Activated CD8-positive, alpha-beta memory T cell treated with anti-CD3 and anti-CD28 coated beads, Interleukin-2, amount 10 ng/mL, durations not matched to agents 7 days and 5 days (primary cell): ENCODE measurements around the gene HSPB2. TPM values are rescaled to one million over a fixed set of nuclear protein-coding genes. Genes with fewer than 3 reads are reported as not detected.
A peak's percentile ranks its signal among the peaks of the same experiment; 100 is the strongest.
"Not testable (repeated sequence)": the region's sequence is repeated elsewhere in the genome, so short reads cannot be mapped to it uniquely, and the experiment has no call there.

Source experiments
- ATAC-seq: fragments of 150-1000 bp; cut with Tn5 transposase; one replicate; pipeline ENCODE4 v1.10.0; 2021; ENCODE audit warnings: moderate library complexity
- CTCF ChIA-PET: fragments of 350-600 bp; sonication (Branson Sonifier 250); formaldehyde crosslinking; loops from one replicate; lab custom pipeline; 2021; ENCODE audit warnings: antibody characterized with exemption; lab: Charles Lee
- DNase-seq: peaks from one replicate; pipeline ENCODE4 v3.0.0-alpha.2; 2020
- H3K27ac Mint-ChIP-seq: one replicate; pipeline ENCODE4 v1.8.0; 2021; ENCODE audit warnings: mild to moderate bottlenecking, mixed read lengths
- H3K27me3 Mint-ChIP-seq: one replicate; pipeline ENCODE4 v1.8.0; 2021; ENCODE audit warnings: mixed read lengths
- H3K36me3 Mint-ChIP-seq: one replicate; pipeline ENCODE4 v1.8.0; 2021; ENCODE audit warnings: mild to moderate bottlenecking, mixed read lengths
- H3K4me1 Mint-ChIP-seq: one replicate; pipeline ENCODE4 v1.8.0; 2021; ENCODE audit warnings: mixed read lengths
- H3K4me3 Mint-ChIP-seq: one replicate; pipeline ENCODE4 v1.8.0; 2021; ENCODE audit warnings: mild to moderate bottlenecking, moderate library complexity, mixed read lengths
- H3K9me3 Mint-ChIP-seq: one replicate; pipeline ENCODE4 v1.8.0; 2022; ENCODE audit warnings: low read depth, mixed read lengths
- total RNA-seq, 2 experiments: library from RNA; stranded (reverse); gene quantifications; one replicate each; pipeline ENCODE4 v1.2.3, GENCODE V29; 2021

HSPB2 gene
- total RNA-seq, 2 experiments from 2014 or later: not detected

GRCh38 chr11:111918390-111919256 lies 6.1 kb downstream of the HSPB2 start, which contains the start of gene C11orf52:
C11orf52 (plus strand) TSS chr11:111918913; CDS start chr11:111918973, 60 bp downstream.
- CTCF ChIA-PET: interaction anchor here (1.5 kb wide), 1 partner anchor 8 kb away, joined by 7 read pairs; no protein-coding TSS in a partner anchor
- Mint-ChIP-seq H3K27me3 (peaks cover 44% of the 10 kb centered on the region), H3K4me3 (no peak within 1 kb of the TSS), H3K36me3 (no peaks in the 10 kb centered on the region), H3K4me1 (no peaks in the 10 kb centered on the region), H3K27ac (no peak within 1 kb of the TSS), H3K9me3 (no peaks in the 10 kb centered on the region)
- ATAC-seq: no peak
- no peak for DNase-seq

- Mint-ChIP-seq H3K27ac (no peak overlapping the region), H3K4me1 (peaks cover 6% of the 10 kb centered on the region), H3K36me3 (no peaks in the 10 kb centered on the region), H3K9me3 (no peaks in the 10 kb centered on the region), H3K27me3 (peaks cover 26% of the 10 kb centered on the region), H3K4me3 (no peak overlapping the region)
- no peak for DNase-seq
- no peak for ATAC-seq
- CTCF ChIA-PET: no interaction called here
These were observed 8.4 kb downstream of the HSPB2 start for GRCh38 chr11:111920908-111921307.

GRCh38 chr11:111921541-111922230 lies 9.2 kb downstream of the HSPB2 start:
- ATAC-seq: no peak
- H3K4me1 Mint-ChIP-seq: peaks cover 13% of the 10 kb centered on the region
- no peaks in the 10 kb centered on the region for H3K9me3 Mint-ChIP-seq
- no peaks in the 10 kb centered on the region for H3K36me3 Mint-ChIP-seq
- DNase-seq: no peak
- CTCF ChIA-PET: no interaction called here
- H3K4me3 Mint-ChIP-seq: no peak overlapping the region
- no peak overlapping the region for H3K27ac Mint-ChIP-seq
- peaks cover 18% of the 10 kb centered on the region for H3K27me3 Mint-ChIP-seq

DNA sequence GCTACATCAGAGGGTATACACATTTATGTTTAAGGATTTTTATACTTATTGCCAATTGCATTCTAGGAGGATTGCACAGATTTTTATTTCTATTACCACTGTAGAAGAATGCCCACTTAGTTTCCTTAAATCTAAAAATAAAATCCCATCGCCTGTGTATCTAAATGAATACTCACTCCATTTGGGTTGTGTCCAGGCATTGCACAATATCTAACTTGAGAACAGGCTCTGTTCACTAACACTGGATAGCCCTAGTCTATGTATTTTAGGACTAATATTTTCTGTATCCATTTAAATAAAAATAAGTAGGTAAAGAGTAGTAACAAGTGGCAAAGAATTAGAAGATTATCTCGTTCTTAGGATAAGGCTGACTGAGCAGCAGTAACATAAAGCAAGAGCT lies 10.3 kb downstream of the HSPB2 start:
- H3K36me3 Mint-ChIP-seq: no peaks in the 10 kb centered on the region
- CTCF ChIA-PET: no interaction called here
- H3K4me1 Mint-ChIP-seq: peaks cover 19% of the 10 kb centered on the region
- ATAC-seq (no peak), DNase-seq (no peak)
- no peak overlapping the region for H3K27ac Mint-ChIP-seq
- H3K9me3 Mint-ChIP-seq: no peaks in the 10 kb centered on the region
- H3K27me3 Mint-ChIP-seq: peaks cover 12% of the 10 kb centered on the region
- H3K4me3 Mint-ChIP-seq: no peak overlapping the region

- H3K27me3 Mint-ChIP-seq: peaks cover 12% of the 10 kb centered on the region
- no peak for ATAC-seq
- no peak overlapping the region for H3K4me3 Mint-ChIP-seq
- H3K4me1 Mint-ChIP-seq: peaks cover 21% of the 10 kb centered on the region
- no peak for DNase-seq
- no peak overlapping the region for H3K27ac Mint-ChIP-seq
- CTCF ChIA-PET: no interaction called here
- no peaks in the 10 kb centered on the region for H3K36me3 Mint-ChIP-seq
- no peaks in the 10 kb centered on the region for H3K9me3 Mint-ChIP-seq
These were observed 10.8 kb downstream of the HSPB2 start for GRCh38 chr11:111923351-111923788.

DNA sequence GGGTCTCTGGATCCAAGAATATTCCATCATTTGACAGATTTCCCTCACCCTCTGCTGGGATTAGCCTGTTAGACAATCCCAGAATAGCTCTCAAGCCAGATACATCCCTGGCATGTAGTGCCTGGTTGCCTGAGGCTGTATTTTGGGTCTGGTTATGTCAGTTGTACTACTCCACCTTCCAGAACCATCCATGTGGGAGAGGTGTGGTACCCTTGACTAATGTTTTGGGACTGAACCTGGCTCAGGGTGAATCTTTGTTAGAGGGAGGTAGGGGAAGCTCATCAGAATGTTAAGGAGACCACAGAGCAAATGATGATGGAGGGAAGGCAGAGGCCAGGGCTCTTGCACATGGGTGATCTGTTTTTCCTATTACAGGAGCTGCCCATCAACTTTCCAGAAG lies 11.4 kb downstream of the HSPB2 start:
- no peak for ATAC-seq
- Mint-ChIP-seq H3K27ac (no peak overlapping the region), H3K4me1 (peaks cover 21% of the 10 kb centered on the region), H3K27me3 (peaks cover 12% of the 10 kb centered on the region), H3K4me3 (no peak overlapping the region), H3K36me3 (no peaks in the 10 kb centered on the region), H3K9me3 (no peaks in the 10 kb centered on the region)
- no peak for DNase-seq
- CTCF ChIA-PET: no interaction called here

DNA sequence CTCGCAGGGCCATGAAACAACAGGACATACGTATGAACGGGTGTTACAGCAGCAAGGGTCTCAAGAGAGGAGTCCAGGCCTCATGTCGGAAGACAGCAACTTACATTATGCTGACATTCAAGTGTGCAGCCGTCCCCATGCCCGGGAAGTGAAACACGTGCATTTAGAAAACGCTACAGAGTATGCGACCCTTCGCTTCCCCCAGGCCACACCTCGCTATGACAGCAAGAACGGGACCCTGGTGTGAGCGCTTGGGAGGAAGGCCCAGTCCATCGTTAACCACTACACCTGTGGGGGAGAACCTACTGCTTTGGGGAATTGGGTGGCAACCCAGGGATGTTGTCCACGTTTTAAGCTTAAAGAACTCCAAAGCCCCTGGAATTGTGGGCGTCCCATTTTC lies 13.4 kb downstream of the HSPB2 start:
- H3K36me3 Mint-ChIP-seq: no peaks in the 10 kb centered on the region
- ATAC-seq (no peak), DNase-seq (no peak)
- peaks cover 10% of the 10 kb centered on the region for H3K27me3 Mint-ChIP-seq
- peaks cover 21% of the 10 kb centered on the region for H3K4me1 Mint-ChIP-seq
- peak overlapping the region; percentile 44 for H3K27ac Mint-ChIP-seq
- CTCF ChIA-PET: interaction anchor here (1.1 to 3.6 kb wide), 6 partner anchors 10 to 60 kb away, joined by 3 to 21 read pairs (median 11); partner anchors contain the start of gene ALG9
- no peaks in the 10 kb centered on the region for H3K9me3 Mint-ChIP-seq
- H3K4me3 Mint-ChIP-seq: peak overlapping the region; percentile 81

GRCh38 chr11:111926505-111927391 lies 14.2 kb downstream of the HSPB2 start:
- Mint-ChIP-seq H3K36me3 (no peaks in the 10 kb centered on the region), H3K4me1 (peaks cover 23% of the 10 kb centered on the region), H3K27me3 (peaks cover 4% of the 10 kb centered on the region), H3K4me3 (peak overlapping the region; percentile 81), H3K9me3 (no peaks in the 10 kb centered on the region), H3K27ac (peak overlapping the region; percentile 89)
- CTCF ChIA-PET: interaction anchor here (0.8 to 3.6 kb wide), 13 partner anchors 9 to 481 kb away, joined by 3 to 21 read pairs (median 7); partner anchors contain the start of gene ALG9
- DNase-seq (peak; percentile 97), ATAC-seq (peak; percentile 94)

DNA sequence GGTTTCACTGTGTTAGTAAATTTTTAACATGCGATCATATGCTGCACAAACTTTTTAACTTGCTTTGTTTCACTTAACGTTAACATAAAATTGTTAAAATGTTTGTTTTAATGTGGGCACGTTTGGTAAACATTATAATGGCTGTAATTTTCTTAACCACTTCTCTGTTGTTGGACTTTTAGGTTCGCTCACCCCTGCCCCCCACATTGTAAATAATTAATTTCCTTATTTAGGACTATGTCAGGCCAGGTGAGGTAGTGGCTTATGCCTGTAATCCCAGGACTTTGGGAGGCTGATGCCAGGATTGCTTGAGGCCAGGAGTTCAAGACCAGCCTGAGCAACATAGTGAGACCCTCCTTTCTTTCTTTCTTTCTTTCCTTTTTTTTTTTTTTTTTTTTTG lies 17.9 kb downstream of the HSPB2 start:
- H3K27me3 Mint-ChIP-seq: no peaks in the 10 kb centered on the region
- H3K4me3 Mint-ChIP-seq: no peak overlapping the region
- CTCF ChIA-PET: interaction anchor here (1.8 to 4.1 kb wide), 2 partner anchors 51 to 54 kb away, joined by 5 to 66 read pairs; no protein-coding TSS in a partner anchor
- no peak overlapping the region for H3K27ac Mint-ChIP-seq
- ATAC-seq: no peak
- no peak for DNase-seq
- H3K9me3 Mint-ChIP-seq: no peaks in the 10 kb centered on the region
- H3K36me3 Mint-ChIP-seq: no peaks in the 10 kb centered on the region
- H3K4me1 Mint-ChIP-seq: peaks cover 35% of the 10 kb centered on the region

DNA sequence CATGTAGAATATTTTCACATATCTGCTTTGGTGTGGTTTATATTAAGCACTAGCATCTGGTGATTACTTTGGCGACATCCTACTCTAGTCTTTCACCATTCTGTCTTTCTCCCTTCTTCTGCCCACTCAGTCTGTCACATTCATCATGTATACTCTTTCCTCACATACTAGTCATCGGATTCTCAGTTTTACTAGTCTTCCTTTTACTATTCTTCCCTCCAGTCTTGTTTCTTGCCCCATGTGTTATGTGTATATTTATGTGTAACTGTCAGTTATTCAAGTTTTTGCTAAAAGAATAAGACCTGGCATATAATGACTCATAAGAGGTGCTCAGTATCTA lies 20.0 kb downstream of the HSPB2 start:
- Mint-ChIP-seq H3K4me3 (peak overlapping the region; percentile 54), H3K9me3 (no peaks in the 10 kb centered on the region), H3K27me3 (no peaks in the 10 kb centered on the region), H3K36me3 (no peaks in the 10 kb centered on the region), H3K27ac (peak overlapping the region; percentile 64), H3K4me1 (peaks cover 32% of the 10 kb centered on the region)
- ATAC-seq (no peak), DNase-seq (no peak)
- CTCF ChIA-PET: interaction anchor here (0.7 to 4.1 kb wide), 14 partner anchors 9 to 368 kb away, joined by 3 to 66 read pairs (median 4); no protein-coding TSS in a partner anchor

- H3K4me1 Mint-ChIP-seq: peaks cover 35% of the 10 kb centered on the region
- H3K27ac Mint-ChIP-seq, ATAC-seq, H3K9me3 Mint-ChIP-seq, H3K36me3 Mint-ChIP-seq, DNase-seq, H3K27me3 Mint-ChIP-seq, H3K4me3 Mint-ChIP-seq: not testable (repeated sequence)
- CTCF ChIA-PET: interaction anchor here (1.0 to 7.5 kb wide), 4 partner anchors 11 to 347 kb away, joined by 3 to 68 read pairs (median 8); no protein-coding TSS in a partner anchor
These were observed 20.6 kb downstream of the HSPB2 start for GRCh38 chr11:111933176-111933575.

DNA sequence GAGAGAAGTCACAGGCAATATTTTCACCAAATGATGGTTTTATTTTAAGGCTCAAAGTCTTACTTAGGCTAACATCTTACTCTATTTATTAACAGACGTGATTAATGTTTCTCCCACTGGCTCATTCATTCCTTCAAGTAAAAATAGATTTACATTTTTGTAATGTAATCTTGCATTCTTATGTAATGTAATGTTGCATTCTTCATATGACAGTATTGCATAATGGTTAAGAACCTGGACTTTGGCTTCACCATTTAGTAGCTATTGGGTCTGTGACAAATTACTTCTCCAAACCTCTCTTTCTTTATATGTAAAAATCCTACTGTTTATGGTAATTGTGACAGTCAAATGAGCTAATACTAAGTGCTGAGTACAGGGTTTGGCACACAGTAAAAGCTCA lies 21.3 kb downstream of the HSPB2 start:
- Mint-ChIP-seq H3K4me1 (peaks cover 42% of the 10 kb centered on the region), H3K36me3 (no peaks in the 10 kb centered on the region), H3K27ac (no peak overlapping the region), H3K27me3 (no peaks in the 10 kb centered on the region), H3K9me3 (no peaks in the 10 kb centered on the region), H3K4me3 (no peak overlapping the region)
- DNase-seq (no peak), ATAC-seq (no peak)
- CTCF ChIA-PET: interaction anchor here (0.7 to 7.5 kb wide), 5 partner anchors 44 to 346 kb away, joined by 3 to 68 read pairs (median 3); no protein-coding TSS in a partner anchor
